PC-9 (cell line): ENCODE results near the gene BAIAP2L1.

Experiments
- CTCF ChIP-seq: fragments of 200-600 bp; sonication (generic); conservative IDR thresholded peaks from 2 replicates; pipeline ENCODE4 v1.6.1; 2017; ENCODE audit warnings: mixed run types, antibody characterized with exemption, mild to moderate bottlenecking, moderate library complexity
- EZH2 ChIP-seq: fragments of 200-600 bp; sonication (generic); IDR thresholded peaks from 2 replicates; pipeline ENCODE4 v1.8.0; 2017; ENCODE audit warnings: antibody characterized with exemption, low read depth

- TF ChIP-seq CTCF (no peak), EZH2 (no peak)
Measured at GRCh38 chr7:98372993-98373392, 27.9 kb downstream of the BAIAP2L1 start.
